GM19372 (cell line): ENCODE data around the gene FAP.

Experiments used
- ATAC-seq: cut with Tn5 transposase; IDR thresholded peaks from one replicate; pipeline ENCODE4 v1.9.1; 2021; ENCODE audit warnings: mild to moderate bottlenecking, low read depth, moderate library complexity; ENCODE audit not compliant: unreplicated experiment

The FAP gene

DNA sequence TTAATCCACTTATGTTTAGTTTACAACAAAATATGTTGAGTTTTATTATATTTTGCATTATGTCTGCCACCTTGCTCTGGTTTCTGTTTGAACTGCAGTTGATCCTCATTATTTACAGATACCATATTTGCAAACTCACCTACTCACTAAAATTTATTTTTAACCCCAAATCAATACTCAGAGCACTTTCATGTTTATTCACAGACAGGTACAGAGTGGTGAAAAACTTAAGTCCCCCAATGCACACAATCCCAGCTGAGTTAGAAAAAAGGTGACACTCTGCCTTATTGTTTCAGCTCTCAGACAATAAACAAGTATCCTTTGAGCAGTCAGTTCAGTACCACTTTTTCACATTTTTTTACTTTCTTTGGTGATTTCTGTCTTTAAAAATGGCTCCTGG, 104.9 kb downstream of the FAP start:
- ATAC-seq, result no peak

- no peak for ATAC-seq
Measured at GRCh38 chr2:162127422-162127821, 115.8 kb downstream of the FAP start.

GRCh38 chr2:162126527-162126926, 116.7 kb downstream of the FAP start:
- ATAC-seq, result peak; percentile 16

- ATAC-seq, result peak; percentile 86
Measured at GRCh38 chr2:162126111-162126519, 117.1 kb downstream of the FAP start.

- ATAC-seq, result no peak
Measured at GRCh38 chr2:162125138-162125537, 118.1 kb downstream of the FAP start.

DNA sequence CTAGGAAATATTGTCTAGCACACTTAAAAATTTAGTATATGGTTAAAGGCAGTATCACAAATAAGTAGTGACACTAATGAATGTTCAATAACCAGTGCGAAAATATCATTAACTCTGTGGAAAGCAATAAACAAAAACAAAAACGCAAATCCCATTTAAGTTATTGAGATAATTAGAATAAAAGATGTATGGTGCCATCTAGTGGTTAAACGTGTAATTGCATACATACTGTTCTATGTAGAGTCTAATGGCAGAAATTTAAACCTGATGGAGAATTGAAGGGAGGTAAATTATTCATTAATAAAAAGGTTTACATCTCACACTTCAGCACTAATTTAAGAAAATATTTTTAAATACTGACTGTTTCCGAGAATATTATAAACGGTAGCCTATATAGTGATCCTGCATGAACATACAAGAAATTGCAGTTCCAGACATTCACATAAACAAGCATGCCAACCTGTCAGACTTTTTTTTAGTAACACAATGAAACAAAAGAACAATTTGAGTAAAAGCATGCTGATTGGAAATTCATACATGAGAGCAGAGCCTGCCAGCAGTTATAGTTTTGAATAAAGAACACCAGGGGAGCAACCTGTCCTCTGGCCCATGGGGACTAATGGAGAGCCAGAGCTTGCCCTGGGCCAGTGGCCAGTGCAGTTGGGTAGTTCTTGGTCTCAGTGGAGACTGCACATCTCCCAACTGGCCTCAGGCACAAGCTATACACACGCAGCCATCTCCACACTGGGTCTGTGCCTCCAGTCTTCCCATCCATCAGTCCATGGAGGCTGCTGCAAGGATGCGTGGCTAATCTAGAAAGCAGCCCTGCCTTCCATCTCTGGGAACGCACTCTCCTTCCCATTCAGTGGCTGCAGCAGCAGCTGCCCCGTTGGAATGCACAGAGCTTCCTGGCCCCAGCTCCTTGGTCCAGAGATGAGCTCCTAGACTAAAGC, 119.2 kb downstream of the FAP start:
- ATAC-seq, result no peak
